Duodenal mucosa (tissue), 2 donors: ENCODE results near the gene CENPH.
"Not testable (repeated sequence)": the region's sequence is repeated elsewhere in the genome, so short reads cannot be mapped to it uniquely, and the experiment has no call there.

Source experiments
- H3K27ac ChIP-seq: one replicate; pipeline ENCODE4 v1.7.0; 2013; ENCODE audit warnings: low read depth, low read length
- H3K27me3 ChIP-seq, 2 donors: one replicate each; pipeline ENCODE4 v1.7.0; 2013; ENCODE audit warnings: low read length in 2 of 2, control low read depth in 1 of 2; ENCODE audit not compliant: insufficient read depth in 2 of 2, control insufficient read depth in 1 of 2
- H3K36me3 ChIP-seq, 2 donors: one replicate each; pipeline ENCODE4 v1.7.0; 2013; ENCODE audit warnings: low read length in 2 of 2, control low read depth in 1 of 2; ENCODE audit not compliant: insufficient read depth in 2 of 2, control insufficient read depth in 1 of 2
- H3K4me1 ChIP-seq, 2 donors: one replicate each; pipeline ENCODE4 v1.7.0; 2013; ENCODE audit warnings: low read length in 2 of 2, control low read depth in 1 of 2; ENCODE audit not compliant: insufficient read depth in 2 of 2, control insufficient read depth in 1 of 2
- H3K4me3 ChIP-seq, 2 donors: one replicate each; pipeline ENCODE4 v1.7.0; 2013; ENCODE audit warnings: low read length in 2 of 2, low read depth in 1 of 2
- H3K9ac ChIP-seq, 2 donors: one replicate each; pipeline ENCODE4 v1.7.0; 2013; ENCODE audit warnings: low read length in 2 of 2, low read depth in 1 of 2
- H3K9me3 ChIP-seq, 2 donors: one replicate each; pipeline ENCODE4 v1.7.0; 2013; ENCODE audit warnings: low read length in 2 of 2, control low read depth in 1 of 2; ENCODE audit not compliant: control insufficient read depth in 1 of 2

CENPH gene

GRCh38 chr5:69245031-69245430 lies 55.6 kb downstream of the CENPH start:
- Histone ChIP-seq H3K4me3 (no peak overlapping the region), H3K9ac (no peak overlapping the region), H3K4me1 (no peaks in the 10 kb centered on the region), H3K9me3 (no peaks in the 10 kb centered on the region), H3K27me3 (no peaks in the 10 kb centered on the region), H3K27ac (no peak overlapping the region), H3K36me3 (peaks cover 2 to 3% of the 10 kb centered on the region in 2 donors)

GRCh38 chr5:69248019-69248418 lies 58.6 kb downstream of the CENPH start:
- no peak overlapping the region for H3K9ac ChIP-seq
- no peaks in the 10 kb centered on the region for H3K4me1 ChIP-seq
- H3K27ac ChIP-seq, result no peak overlapping the region
- H3K36me3 ChIP-seq, result peaks cover 0 to 4% of the 10 kb centered on the region in 2 donors
- no peak overlapping the region for H3K4me3 ChIP-seq
- no peaks in the 10 kb centered on the region for H3K27me3 ChIP-seq
- no peaks in the 10 kb centered on the region for H3K9me3 ChIP-seq

DNA sequence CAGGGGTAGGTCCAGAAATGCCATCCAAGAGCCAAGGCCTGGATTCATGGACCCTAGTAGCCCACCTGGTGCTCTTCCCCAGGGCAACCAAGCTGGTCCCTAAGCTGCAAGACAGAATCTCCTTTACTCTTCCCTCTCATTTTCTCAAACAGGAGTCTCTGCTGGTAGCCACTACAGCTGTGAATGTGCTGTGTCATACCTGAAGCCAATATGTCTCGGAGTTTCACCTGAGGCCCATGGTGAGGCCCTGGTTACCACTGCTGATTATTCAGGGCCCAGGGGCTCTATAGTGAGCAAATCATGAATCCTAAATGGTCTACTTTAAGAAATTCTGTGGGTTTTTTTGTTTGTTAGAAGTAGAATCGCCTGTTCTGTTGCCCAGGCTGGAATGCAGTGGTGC lies 61.2 kb downstream of the CENPH start:
- no peak overlapping the region for H3K9ac ChIP-seq
- no peak overlapping the region for H3K4me3 ChIP-seq
- no peaks in the 10 kb centered on the region for H3K27me3 ChIP-seq
- no peaks in the 10 kb centered on the region for H3K4me1 ChIP-seq
- H3K36me3 ChIP-seq, result peaks cover 0 to 7% of the 10 kb centered on the region in 2 donors
- H3K9me3 ChIP-seq, result no peaks in the 10 kb centered on the region
- H3K27ac ChIP-seq, result no peak overlapping the region

DNA sequence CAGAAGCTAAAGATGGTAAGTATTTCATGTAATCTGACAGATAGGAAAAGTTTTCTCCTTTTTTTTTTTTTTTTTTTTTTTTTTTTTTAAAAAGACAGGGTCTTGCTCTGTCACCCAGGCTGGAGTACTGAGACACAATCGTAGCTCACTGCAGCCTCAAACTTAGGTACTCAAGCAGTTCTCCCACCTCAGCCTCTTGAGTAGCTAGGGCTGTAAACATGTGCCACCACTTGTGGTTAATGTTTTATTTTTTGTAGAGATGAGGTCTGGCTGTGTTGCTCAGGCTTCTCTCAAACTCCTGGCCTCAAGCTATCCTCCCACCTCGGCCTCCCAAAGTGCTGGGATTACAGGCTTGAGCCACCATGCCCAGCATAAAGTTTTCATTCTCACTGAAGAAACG lies 63.1 kb downstream of the CENPH start:
- no peak overlapping the region for H3K4me3 ChIP-seq
- no peaks in the 10 kb centered on the region for H3K27me3 ChIP-seq
- no peaks in the 10 kb centered on the region for H3K9me3 ChIP-seq
- H3K36me3 ChIP-seq, result peaks cover 0 to 16% of the 10 kb centered on the region in 2 donors
- no peak overlapping the region for H3K9ac ChIP-seq
- H3K27ac ChIP-seq, result no peak overlapping the region
- H3K4me1 ChIP-seq, result no peaks in the 10 kb centered on the region

GRCh38 chr5:69255940-69256339 lies 66.6 kb downstream of the CENPH start:
- H3K9me3 ChIP-seq, H3K27me3 ChIP-seq, H3K4me1 ChIP-seq, H3K9ac ChIP-seq, H3K27ac ChIP-seq, H3K4me3 ChIP-seq: not testable (repeated sequence)
- peaks cover 0 to 34% of the 10 kb centered on the region in 2 donors for H3K36me3 ChIP-seq

DNA sequence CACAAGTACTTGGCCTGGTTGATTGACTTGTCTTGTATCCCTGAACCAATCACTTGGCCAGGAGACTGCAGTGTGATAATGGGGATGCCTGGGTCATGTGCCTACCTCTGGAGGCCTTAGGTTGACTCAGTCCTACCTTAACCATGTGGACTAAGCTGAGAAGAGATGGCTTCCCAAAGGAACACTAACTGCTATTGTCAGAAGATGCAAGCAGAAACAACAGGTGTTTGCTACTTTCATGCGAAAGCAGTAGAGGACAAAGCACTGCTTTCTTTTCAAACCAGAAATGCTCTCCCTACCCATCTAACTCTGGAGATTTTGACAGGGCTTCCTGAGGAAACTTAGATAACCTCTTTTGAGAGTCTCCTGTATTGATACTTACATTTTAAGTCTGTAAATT lies 68.2 kb downstream of the CENPH start:
- H3K36me3 ChIP-seq, result peaks cover 4 to 47% of the 10 kb centered on the region in 2 donors
- no peaks in the 10 kb centered on the region for H3K4me1 ChIP-seq
- no peaks in the 10 kb centered on the region for H3K27me3 ChIP-seq
- H3K4me3 ChIP-seq, result no peak overlapping the region
- no peak overlapping the region for H3K9ac ChIP-seq
- no peaks in the 10 kb centered on the region for H3K9me3 ChIP-seq
- H3K27ac ChIP-seq, result no peak overlapping the region
